ENCODE results near the gene GREB1L.

Gene GREB1L

GRCh38 chr18:21450503-21450902, 208.5 kb downstream of the GREB1L start:
- no peak overlapping the region for H3K4me3 ChIP-seq (ENCODE audit: low read length)
- peaks cover 4% of the 10 kb centered on the region for H3K36me3 ChIP-seq (ENCODE audit: control insufficient read depth, insufficient read depth, low read length, severe bottlenecking)
- DNase-seq (ENCODE audit: low read depth), result no peak
- H3K4me1 ChIP-seq (ENCODE audit: control insufficient read depth, insufficient read depth, low read length), result peaks cover 24% of the 10 kb centered on the region
- no peaks in the 10 kb centered on the region for H3K9me3 ChIP-seq (ENCODE audit: control insufficient read depth, low read length)
- H3K9ac ChIP-seq (ENCODE audit: low read length), result no peak overlapping the region
- no peaks in the 10 kb centered on the region for H3K27me3 ChIP-seq (replicated peaks; ENCODE audit: control insufficient read depth, insufficient read depth, low read length)

GRCh38 chr18:21450913-21451312, 208.9 kb downstream of the GREB1L start:
- H3K36me3 ChIP-seq (ENCODE audit: control insufficient read depth, insufficient read depth, low read length, severe bottlenecking), result peaks cover 4% of the 10 kb centered on the region

GRCh38 chr18:21451851-21452250, 209.8 kb downstream of the GREB1L start:
- Histone ChIP-seq H3K9ac (ENCODE audit: low read length) (no peak overlapping the region), H3K4me1 (ENCODE audit: control insufficient read depth, insufficient read depth, low read length) (peaks cover 25% of the 10 kb centered on the region), H3K9me3 (ENCODE audit: control insufficient read depth, low read length) (no peaks in the 10 kb centered on the region), H3K4me3 (ENCODE audit: low read length) (no peak overlapping the region), H3K36me3 (ENCODE audit: control insufficient read depth, insufficient read depth, low read length, severe bottlenecking) (peaks cover 4% of the 10 kb centered on the region), H3K27me3 (replicated peaks; ENCODE audit: control insufficient read depth, insufficient read depth, low read length) (no peaks in the 10 kb centered on the region)
- no peak for DNase-seq (ENCODE audit: low read depth)

More at GRCh38 chr18:21450913-21451312, 208.9 kb downstream of the GREB1L start:
- H3K9me3 ChIP-seq (ENCODE audit: control insufficient read depth, low read length), result no peaks in the 10 kb centered on the region
- no peak overlapping the region for H3K4me3 ChIP-seq (ENCODE audit: low read length)
- no peaks in the 10 kb centered on the region for H3K27me3 ChIP-seq (replicated peaks; ENCODE audit: control insufficient read depth, insufficient read depth, low read length)
- no peak overlapping the region for H3K9ac ChIP-seq (ENCODE audit: low read length)
- no peak for DNase-seq (ENCODE audit: low read depth)
- peaks cover 24% of the 10 kb centered on the region for H3K4me1 ChIP-seq (ENCODE audit: control insufficient read depth, insufficient read depth, low read length)

GRCh38 chr18:21452276-21452780, 210.3 kb downstream of the GREB1L start:
- Histone ChIP-seq H3K27me3 (replicated peaks; ENCODE audit: control insufficient read depth, insufficient read depth, low read length) (no peaks in the 10 kb centered on the region), H3K36me3 (ENCODE audit: control insufficient read depth, insufficient read depth, low read length, severe bottlenecking) (peaks cover 4% of the 10 kb centered on the region), H3K4me3 (ENCODE audit: low read length) (no peak overlapping the region), H3K4me1 (ENCODE audit: control insufficient read depth, insufficient read depth, low read length) (peaks cover 29% of the 10 kb centered on the region), H3K9ac (ENCODE audit: low read length) (no peak overlapping the region), H3K9me3 (ENCODE audit: control insufficient read depth, low read length) (no peaks in the 10 kb centered on the region)
- no peak for DNase-seq (ENCODE audit: low read depth)

GRCh38 chr18:21452796-21453510, 210.9 kb downstream of the GREB1L start:
- peaks cover 4% of the 10 kb centered on the region for H3K36me3 ChIP-seq (ENCODE audit: control insufficient read depth, insufficient read depth, low read length, severe bottlenecking)
- peaks cover 33% of the 10 kb centered on the region for H3K4me1 ChIP-seq (ENCODE audit: control insufficient read depth, insufficient read depth, low read length)
- no peak overlapping the region for H3K9ac ChIP-seq (ENCODE audit: low read length)
- no peaks in the 10 kb centered on the region for H3K9me3 ChIP-seq (ENCODE audit: control insufficient read depth, low read length)
- no peak for DNase-seq (ENCODE audit: low read depth)
- no peaks in the 10 kb centered on the region for H3K27me3 ChIP-seq (replicated peaks; ENCODE audit: control insufficient read depth, insufficient read depth, low read length)
- no peak overlapping the region for H3K4me3 ChIP-seq (ENCODE audit: low read length)

GRCh38 chr18:21453511-21453901, 211.5 kb downstream of the GREB1L start:
- H3K9me3 ChIP-seq (ENCODE audit: control insufficient read depth, low read length), result no peaks in the 10 kb centered on the region
- peaks cover 34% of the 10 kb centered on the region for H3K4me1 ChIP-seq (ENCODE audit: control insufficient read depth, insufficient read depth, low read length)
- DNase-seq (ENCODE audit: low read depth), result no peak
- H3K9ac ChIP-seq (ENCODE audit: low read length), result no peak overlapping the region
- H3K4me3 ChIP-seq (ENCODE audit: low read length), result no peak overlapping the region
- no peaks in the 10 kb centered on the region for H3K27me3 ChIP-seq (replicated peaks; ENCODE audit: control insufficient read depth, insufficient read depth, low read length)
- H3K36me3 ChIP-seq (ENCODE audit: control insufficient read depth, insufficient read depth, low read length, severe bottlenecking), result peaks cover 4% of the 10 kb centered on the region

- Histone ChIP-seq H3K9ac (ENCODE audit: low read length) (no peak overlapping the region), H3K4me1 (ENCODE audit: control insufficient read depth, insufficient read depth, low read length) (peaks cover 33% of the 10 kb centered on the region), H3K4me3 (ENCODE audit: low read length) (no peak overlapping the region), H3K9me3 (ENCODE audit: control insufficient read depth, low read length) (no peaks in the 10 kb centered on the region), H3K27me3 (replicated peaks; ENCODE audit: control insufficient read depth, insufficient read depth, low read length) (no peaks in the 10 kb centered on the region), H3K36me3 (ENCODE audit: control insufficient read depth, insufficient read depth, low read length, severe bottlenecking) (peaks cover 4% of the 10 kb centered on the region)
- no peak for DNase-seq (ENCODE audit: low read depth)
Observed at GRCh38 chr18:21454725-21455124, 212.7 kb downstream of the GREB1L start.

GRCh38 chr18:21456428-21457178, 214.6 kb downstream of the GREB1L start:
- no peak overlapping the region for H3K4me3 ChIP-seq (ENCODE audit: low read length)
- H3K36me3 ChIP-seq (ENCODE audit: control insufficient read depth, insufficient read depth, low read length, severe bottlenecking), result peaks cover 4% of the 10 kb centered on the region
- DNase-seq (ENCODE audit: low read depth), result no peak
- no peak overlapping the region for H3K9ac ChIP-seq (ENCODE audit: low read length)
- no peaks in the 10 kb centered on the region for H3K27me3 ChIP-seq (replicated peaks; ENCODE audit: control insufficient read depth, insufficient read depth, low read length)
- peaks cover 27% of the 10 kb centered on the region for H3K4me1 ChIP-seq (ENCODE audit: control insufficient read depth, insufficient read depth, low read length)
- H3K9me3 ChIP-seq (ENCODE audit: control insufficient read depth, low read length), result no peaks in the 10 kb centered on the region

GRCh38 chr18:21457179-21457535, 215.1 kb downstream of the GREB1L start:
- Histone ChIP-seq H3K36me3 (ENCODE audit: control insufficient read depth, insufficient read depth, low read length, severe bottlenecking) (peaks cover 4% of the 10 kb centered on the region), H3K9ac (ENCODE audit: low read length) (no peak overlapping the region), H3K9me3 (ENCODE audit: control insufficient read depth, low read length) (no peaks in the 10 kb centered on the region), H3K4me1 (ENCODE audit: control insufficient read depth, insufficient read depth, low read length) (peaks cover 23% of the 10 kb centered on the region), H3K27me3 (replicated peaks; ENCODE audit: control insufficient read depth, insufficient read depth, low read length) (no peaks in the 10 kb centered on the region), H3K4me3 (ENCODE audit: low read length) (no peak overlapping the region)
- peak; percentile 59 for DNase-seq (ENCODE audit: low read depth)

- no peaks in the 10 kb centered on the region for H3K36me3 ChIP-seq (ENCODE audit: control insufficient read depth, insufficient read depth, low read length, severe bottlenecking)
- peak; percentile 34 for DNase-seq (ENCODE audit: low read depth)
- H3K4me3 ChIP-seq (ENCODE audit: low read length), result no peak overlapping the region
- H3K4me1 ChIP-seq (ENCODE audit: control insufficient read depth, insufficient read depth, low read length), result peaks cover 20% of the 10 kb centered on the region
- no peaks in the 10 kb centered on the region for H3K9me3 ChIP-seq (ENCODE audit: control insufficient read depth, low read length)
- H3K27me3 ChIP-seq (replicated peaks; ENCODE audit: control insufficient read depth, insufficient read depth, low read length), result no peaks in the 10 kb centered on the region
- no peak overlapping the region for H3K9ac ChIP-seq (ENCODE audit: low read length)
Observed at GRCh38 chr18:21458310-21458709, 216.3 kb downstream of the GREB1L start.

GRCh38 chr18:21458788-21459187, 216.8 kb downstream of the GREB1L start:
- H3K27me3 ChIP-seq (replicated peaks; ENCODE audit: control insufficient read depth, insufficient read depth, low read length), result no peaks in the 10 kb centered on the region
- no peaks in the 10 kb centered on the region for H3K9me3 ChIP-seq (ENCODE audit: control insufficient read depth, low read length)
- no peak for DNase-seq (ENCODE audit: low read depth)
- H3K4me1 ChIP-seq (ENCODE audit: control insufficient read depth, insufficient read depth, low read length), result peaks cover 22% of the 10 kb centered on the region
- no peak overlapping the region for H3K9ac ChIP-seq (ENCODE audit: low read length)
- H3K36me3 ChIP-seq (ENCODE audit: control insufficient read depth, insufficient read depth, low read length, severe bottlenecking), result no peaks in the 10 kb centered on the region
- H3K4me3 ChIP-seq (ENCODE audit: low read length), result no peak overlapping the region
